Body of pancreas (tissue), 4 donors: ENCODE data around the gene SCN1B. TPM values are rescaled to one million over a fixed set of nuclear protein-coding genes. Genes with fewer than 3 reads are reported as not detected.

Experiments used
- ATAC-seq: fragments of 150-250 bp; one replicate; pipeline ENCODE4 v1.9.1; 2016
- DNase-seq, 4 donors: peaks; one replicate each; pipeline ENCODE4 v3.0.0-alpha.2; 2019
- H3K27ac ChIP-seq, 4 donors: fragments of 200-600 bp; sonication (generic); 1 replicate in 3 of 4; 2 replicates in 1 of 4; pipeline versions ENCODE4 v1.5.1 to v1.6.1; 2016 to 2019; ENCODE audit warnings: mild to moderate bottlenecking in 1 of 4, mixed read lengths in 1 of 4, moderate library complexity in 1 of 4
- H3K27me3 ChIP-seq, 2 donors: fragments of 200-600 bp; sonication (generic); one replicate each; pipeline ENCODE4 v1.6.0; 2016; ENCODE audit warnings: mild to moderate bottlenecking in 1 of 2
- H3K36me3 ChIP-seq, 2 donors: fragments of 200-600 bp; sonication (generic); replicated peaks in 1 of 2; 2 replicates each; pipeline ENCODE4 v1.5.1; 2016; ENCODE audit warnings: low read depth in 2 of 2; ENCODE audit not compliant: insufficient read depth in 1 of 2
- H3K4me1 ChIP-seq: fragments of 200-600 bp; sonication (generic); one replicate; pipeline ENCODE4 v1.6.0; 2016
- H3K4me3 ChIP-seq, 2 donors: fragments of 200-600 bp; sonication (generic); 1 replicate in 1 of 2; 2 replicates in 1 of 2; pipeline ENCODE4 v1.5.1; 2016 to 2019
- H3K9me3 ChIP-seq, 3 donors: fragments of 200-600 bp; sonication (generic); 1 replicate in 2 of 3; 2 replicates in 1 of 3; pipeline ENCODE4 v1.5.1; 2016
- CTCF ChIP-seq, 7 experiments: fragments of 450-650 bp in 4 of 7; fragments of 200-600 bp in 3 of 7; sonication (generic) in 3 of 7; IDR thresholded peaks; one replicate each; pipeline ENCODE4 v1.5.1; 2016 to 2019; ENCODE audit warnings: antibody characterized with exemption in 7 of 7
- POLR2A ChIP-seq, 3 donors: fragments of 450-650 bp; IDR thresholded peaks; one replicate each; pipeline ENCODE4 v1.6.1; 2016; ENCODE audit warnings: antibody characterized with exemption in 3 of 3, mild to moderate bottlenecking in 2 of 3
- WGBS, 2 donors: methylation state at CpG; one replicate each; pipeline ENCODE4 v1.1.5; 2017; 5-methylcytosine and 5-hydroxymethylcytosine counted together
- intact Hi-C: fragments of 100-400 bp; cut with DNase I; formaldehyde crosslinking; loops from one replicate; pipeline ENCODE4 v1.15.1; 2023
- total RNA-seq, 2 donors: library from RNA; depleted of rRNA; stranded (reverse); fragments of >200 nt; gene quantifications; one replicate each; pipeline ENCODE4 v1.1.0, GENCODE V29; 2016

The SCN1B gene
- total RNA-seq, 2 donors from 2014 or later, result 2.3 to 23.6 TPM

- WGBS, 2 donors, result 22 to 24% methylated on average over 7 of the region's 7 CpGs
- intact Hi-C loops, result no loop called here
- no peaks in the 10 kb centered on the region for H3K9me3 ChIP-seq
Measured at GRCh38 chr19:34985249-34986022, 44.8 kb upstream of the SCN1B start.

GRCh38 chr19:34988119-34988518, 42.2 kb upstream of the SCN1B start:
- intact Hi-C loops, result no loop called here
- no peak for DNase-seq
- no peaks in the 10 kb centered on the region for H3K9me3 ChIP-seq
- ATAC-seq, result no peak
- no peak overlapping the region for H3K4me3 ChIP-seq
- H3K27ac ChIP-seq, result no peak overlapping the region
- H3K27me3 ChIP-seq, result no peaks in the 10 kb centered on the region
- peaks cover 12% of the 10 kb centered on the region for H3K4me1 ChIP-seq
- WGBS, 2 donors, result 87 to 100% methylated on average over 1 of the region's 1 CpG
- H3K36me3 ChIP-seq, result no peaks in the 10 kb centered on the region
- TF ChIP-seq POLR2A (IDR thresholded peaks at IDR 0.05) (no peak), CTCF (IDR thresholded peaks at IDR 0.05) (no peak)

More at GRCh38 chr19:34985249-34986022, 44.8 kb upstream of the SCN1B start:
- Histone ChIP-seq H3K4me1 (peaks cover 12% of the 10 kb centered on the region), H3K27ac (peak overlapping the region in 2 of 4 donors; percentile 7 to 9), H3K27me3 (no peaks in the 10 kb centered on the region), H3K4me3 (no peak overlapping the region), H3K36me3 (no peaks in the 10 kb centered on the region)
- TF ChIP-seq CTCF (IDR thresholded peaks at IDR 0.05) (no peak), POLR2A (IDR thresholded peaks at IDR 0.05) (no peak)
- DNase-seq (peak; percentile 52 to 85 (median 72)), ATAC-seq (peak; percentile 70)

DNA sequence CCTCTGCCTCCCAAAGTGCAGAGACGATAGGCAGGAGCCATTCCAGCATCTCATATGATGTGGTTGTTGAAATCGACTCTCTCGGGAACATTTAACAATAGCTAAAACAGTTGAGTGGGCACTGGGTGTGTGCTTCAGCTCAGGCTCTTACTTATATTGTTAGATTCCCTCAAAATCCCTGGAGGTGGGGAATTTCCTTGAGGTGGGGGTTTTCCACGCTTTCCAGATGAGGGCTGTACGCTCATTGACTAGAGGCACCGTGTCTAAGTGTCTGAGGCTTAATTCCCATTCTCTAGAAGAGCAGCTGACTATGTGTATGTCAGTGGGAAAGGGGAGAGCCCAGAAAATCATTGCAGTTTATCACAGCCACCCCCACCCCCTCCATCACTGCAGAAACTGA, 41.0 kb upstream of the SCN1B start:
- WGBS, 2 donors, result 91 to 97% methylated on average over 4 to 6 of the region's 6 CpGs
- TF ChIP-seq POLR2A (IDR thresholded peaks at IDR 0.05) (no peak), CTCF (IDR thresholded peaks at IDR 0.05) (no peak)
- H3K4me3 ChIP-seq, result no peak overlapping the region
- no peaks in the 10 kb centered on the region for H3K27me3 ChIP-seq
- no peaks in the 10 kb centered on the region for H3K36me3 ChIP-seq
- no peak overlapping the region for H3K27ac ChIP-seq
- DNase-seq (no peak), ATAC-seq (no peak)
- H3K4me1 ChIP-seq, result peaks cover 17% of the 10 kb centered on the region
- intact Hi-C loops, result no loop called here
- no peaks in the 10 kb centered on the region for H3K9me3 ChIP-seq

GRCh38 chr19:34990578-34991192, 39.6 kb upstream of the SCN1B start:
- H3K4me1 ChIP-seq, result peaks cover 30% of the 10 kb centered on the region
- WGBS, 2 donors, result 79 to 80% methylated on average over 13 of the region's 13 CpGs
- H3K36me3 ChIP-seq, result no peaks in the 10 kb centered on the region
- ATAC-seq, result no peak
- intact Hi-C loops, result no loop called here
- H3K4me3 ChIP-seq, result no peak overlapping the region
- no peaks in the 10 kb centered on the region for H3K27me3 ChIP-seq
- TF ChIP-seq CTCF (IDR thresholded peaks at IDR 0.05), result no peak
- no peak for TF ChIP-seq POLR2A (IDR thresholded peaks at IDR 0.05)
- DNase-seq, result no peak
- no peaks in the 10 kb centered on the region for H3K9me3 ChIP-seq
- H3K27ac ChIP-seq, result no peak overlapping the region
